HG02981 (cell line): ENCODE data around the gene COMMD3.

Source experiments
- ATAC-seq: cut with Tn5 transposase; IDR thresholded peaks from one replicate; pipeline ENCODE4 v1.9.1; 2021; ENCODE audit warnings: mild to moderate bottlenecking, moderate library complexity; ENCODE audit not compliant: unreplicated experiment

Gene COMMD3

DNA sequence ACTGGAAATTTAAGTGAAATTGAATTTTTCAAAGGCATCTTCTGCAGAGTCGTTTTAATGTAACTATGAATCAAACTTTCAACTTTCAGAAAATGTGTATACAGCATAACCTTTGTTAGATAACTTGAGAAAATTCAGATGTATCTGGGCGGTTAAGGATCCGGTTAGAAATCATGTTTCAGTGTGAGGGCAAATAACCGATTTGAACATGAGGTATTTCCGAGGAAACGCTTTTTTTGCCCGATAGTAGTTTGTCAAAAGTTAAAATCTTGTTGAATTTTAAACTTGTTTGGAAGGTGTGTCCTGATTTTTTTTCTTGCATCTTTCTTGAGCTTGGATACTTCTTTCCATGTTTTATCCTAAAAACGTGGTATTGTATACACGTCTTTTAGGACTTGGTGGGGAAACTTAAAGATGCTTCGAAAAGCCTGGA is 3.4 kb downstream of the COMMD3 start:
- ATAC-seq: no peak

GRCh38 chr10:22319980-22320558 is 3.9 kb downstream of the COMMD3 start:
- no peak for ATAC-seq

DNA sequence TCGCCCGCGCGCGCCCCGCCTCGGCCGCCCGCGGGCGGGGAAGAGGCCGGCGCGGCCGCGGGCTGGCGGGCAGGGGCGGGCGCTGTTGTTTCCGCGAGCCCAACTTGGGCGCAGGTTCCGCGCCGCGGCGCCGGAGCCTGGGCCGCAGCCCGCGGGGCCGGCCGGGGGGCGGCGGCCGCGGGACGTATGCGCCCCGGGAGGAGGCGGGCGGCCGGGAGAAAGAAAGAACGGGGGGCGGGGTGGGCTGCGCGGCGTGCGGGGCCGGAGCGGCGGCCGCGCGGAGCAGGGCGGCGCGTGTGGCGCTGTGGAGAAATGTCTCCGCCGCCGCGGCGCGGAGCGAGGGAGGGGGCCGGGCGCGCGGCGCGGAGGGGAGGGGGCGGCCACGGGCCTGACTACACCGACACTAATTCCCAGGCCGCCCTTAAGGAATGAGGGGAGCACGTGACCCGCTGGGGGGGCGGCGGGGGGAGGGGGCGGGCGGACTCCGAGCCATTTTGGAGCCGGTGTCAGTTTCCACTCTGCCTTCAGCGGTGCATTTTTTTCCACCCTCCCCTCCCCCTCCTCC is 4.5 kb downstream of the COMMD3 start, which contains the start of gene BMI1:
Gene BMI1 (plus strand): TSS at position 509 of the 565 bp plus-strand sequence. CDS start 5,351 bp downstream, outside the sequence.
- ATAC-seq: peak; percentile 14

GRCh38 chr10:22321156-22321923 is 5.2 kb downstream of the COMMD3 start:
- ATAC-seq: no peak

- no peak for ATAC-seq
Measured at GRCh38 chr10:22321924-22322640, 5.9 kb downstream of the COMMD3 start.

GRCh38 chr10:22322641-22323160 is 6.5 kb downstream of the COMMD3 start:
- no peak for ATAC-seq

GRCh38 chr10:22323538-22324305 is 7.5 kb downstream of the COMMD3 start:
- no peak for ATAC-seq

DNA sequence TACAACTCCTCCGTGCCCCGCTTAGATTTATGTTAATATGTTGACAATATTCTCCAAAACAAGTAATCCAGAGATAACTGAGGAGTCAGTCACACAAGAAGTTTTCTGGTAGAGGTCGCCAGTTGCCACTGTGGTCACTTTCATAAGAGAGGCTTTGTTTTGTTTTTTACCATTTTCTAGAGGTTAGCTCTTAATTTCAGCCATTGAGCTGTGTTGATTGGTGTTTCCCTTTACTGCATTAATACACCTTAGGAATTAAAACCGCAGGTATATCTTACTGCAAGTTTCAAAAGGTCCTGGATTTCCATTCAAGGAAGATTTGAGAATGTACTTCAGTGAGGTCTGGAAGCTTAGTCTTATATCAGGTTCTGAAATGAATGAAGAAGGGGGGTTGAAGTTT is 8.2 kb downstream of the COMMD3 start:
- ATAC-seq: no peak

DNA sequence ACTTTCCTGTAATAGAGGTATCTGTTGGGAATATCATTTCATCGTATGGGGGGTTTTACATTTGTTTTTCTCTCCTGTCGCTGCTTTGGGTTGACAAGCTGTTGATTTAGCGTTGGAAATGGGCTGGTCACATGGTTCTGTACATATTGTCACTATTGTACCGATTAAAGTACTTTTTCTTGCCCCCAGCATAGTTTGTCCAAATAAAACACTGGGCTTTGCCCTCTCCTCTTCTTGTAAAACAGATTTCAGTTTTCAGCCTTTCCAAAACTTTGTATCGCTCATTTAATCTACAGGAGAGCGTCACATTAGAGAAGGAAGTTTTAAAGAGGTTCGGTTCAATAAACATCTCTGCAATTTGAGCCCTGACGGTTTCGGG is 8.7 kb downstream of the COMMD3 start:
- no peak for ATAC-seq

DNA sequence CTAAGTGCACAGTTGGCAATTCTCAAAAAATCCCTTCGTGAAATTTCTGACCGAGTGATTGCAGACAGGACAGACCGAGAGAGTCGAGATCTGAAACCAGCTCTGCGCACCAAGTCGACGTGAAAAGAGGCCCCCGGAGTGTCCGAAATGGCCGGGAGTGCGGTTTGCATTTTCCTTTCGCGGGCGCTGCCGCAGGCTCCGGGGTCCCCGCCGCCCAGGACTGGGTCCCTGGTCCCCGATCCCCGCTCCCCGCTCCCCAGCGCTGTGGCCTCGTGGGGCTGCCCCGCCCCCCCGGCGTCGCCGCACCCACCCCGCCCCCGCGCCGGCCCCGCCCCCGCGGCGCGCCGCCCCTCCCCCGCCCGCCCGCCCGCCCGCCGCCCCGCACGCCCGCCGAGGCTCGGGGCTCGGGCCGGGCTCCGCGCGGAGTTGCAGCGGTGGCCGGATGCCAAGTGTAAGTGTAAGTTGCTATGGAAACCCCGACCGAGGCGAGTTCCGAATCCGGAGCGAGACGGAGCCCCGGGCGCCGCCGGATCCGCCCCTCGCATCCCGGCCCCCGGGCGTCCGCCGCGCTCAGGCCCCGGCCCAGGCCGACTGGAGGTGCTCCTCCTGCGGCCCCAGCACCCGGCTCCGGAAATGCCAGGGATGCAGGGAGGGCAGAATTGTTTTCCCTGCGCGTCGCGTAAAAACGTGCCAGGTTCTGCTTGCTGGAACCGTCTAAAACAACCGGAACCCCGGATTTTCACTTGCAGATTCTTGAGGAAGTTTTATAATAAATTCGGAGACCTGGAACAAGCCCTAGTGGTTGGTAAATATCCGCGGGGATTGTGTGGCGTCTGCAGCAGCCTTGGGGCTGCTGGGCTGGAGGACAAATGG is 9.3 kb downstream of the COMMD3 start:
- peak; percentile 40 for ATAC-seq

DNA sequence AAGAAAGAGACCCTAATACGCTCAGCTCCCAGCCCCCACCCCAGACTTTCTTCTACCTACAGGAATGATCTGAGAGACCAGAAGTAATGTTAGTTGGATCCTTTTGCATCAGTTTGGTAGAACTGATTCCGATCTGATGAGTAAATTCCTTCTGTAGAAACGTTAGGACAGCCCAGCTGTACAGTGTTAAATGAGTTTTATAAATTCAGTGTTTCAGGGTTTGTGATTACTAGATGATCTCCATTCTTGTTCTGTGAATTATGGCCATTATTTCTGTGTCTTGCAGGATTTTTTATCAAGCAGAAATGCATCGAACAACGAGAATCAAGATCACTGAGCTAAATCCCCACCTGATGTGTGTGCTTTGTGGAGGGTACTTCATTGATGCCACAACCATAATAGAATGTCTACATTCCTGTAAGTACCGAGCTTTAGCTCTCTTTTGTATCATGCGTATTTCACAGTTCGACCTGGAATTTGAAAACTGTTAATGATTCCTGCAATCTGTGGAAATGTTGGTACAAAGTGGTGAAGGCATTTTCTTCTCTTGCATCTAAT is 10.0 kb downstream of the COMMD3 start:
- no peak for ATAC-seq

DNA sequence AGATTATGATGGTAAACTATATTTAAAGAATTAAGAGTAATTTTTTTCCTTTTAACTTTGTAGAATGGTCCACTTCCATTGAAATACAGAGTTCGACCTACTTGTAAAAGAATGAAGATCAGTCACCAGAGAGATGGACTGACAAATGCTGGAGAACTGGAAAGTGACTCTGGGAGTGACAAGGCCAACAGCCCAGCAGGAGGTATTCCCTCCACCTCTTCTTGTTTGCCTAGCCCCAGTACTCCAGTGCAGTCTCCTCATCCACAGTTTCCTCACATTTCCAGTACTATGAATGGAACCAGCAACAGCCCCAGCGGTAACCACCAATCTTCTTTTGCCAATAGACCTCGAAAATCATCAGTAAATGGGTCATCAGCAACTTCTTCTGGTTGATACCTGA is 13.0 kb downstream of the COMMD3 start:
- ATAC-seq: no peak

DNA sequence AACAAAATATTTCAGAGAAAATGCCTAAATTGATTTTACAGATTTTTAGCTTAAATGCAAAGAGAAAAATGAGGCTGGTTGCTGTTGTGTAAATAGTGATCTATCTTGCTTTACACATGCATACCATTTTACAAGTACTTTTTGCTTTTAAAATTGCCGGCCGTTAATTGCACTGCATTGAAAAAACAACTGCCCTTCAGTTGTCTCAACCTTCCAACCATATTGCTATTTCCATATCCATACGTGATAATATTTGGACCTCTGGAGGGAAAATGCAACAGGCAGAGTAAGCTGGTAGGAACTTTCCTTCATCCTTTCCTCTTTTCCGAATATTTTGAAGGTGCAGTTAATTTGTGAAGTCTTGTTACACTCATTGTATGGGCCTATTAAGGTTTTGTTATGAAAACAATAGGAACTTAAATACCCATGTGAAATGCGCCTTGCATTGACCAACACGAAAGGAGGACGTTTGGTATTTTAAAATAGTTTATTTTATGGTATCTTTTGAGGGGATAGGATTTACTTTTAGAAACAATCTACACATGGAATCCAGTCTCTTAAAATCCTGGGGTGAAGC is 16.0 kb downstream of the COMMD3 start:
- ATAC-seq: no peak

GRCh38 chr10:22333167-22333974 is 17.2 kb downstream of the COMMD3 start:
- ATAC-seq: no peak

DNA sequence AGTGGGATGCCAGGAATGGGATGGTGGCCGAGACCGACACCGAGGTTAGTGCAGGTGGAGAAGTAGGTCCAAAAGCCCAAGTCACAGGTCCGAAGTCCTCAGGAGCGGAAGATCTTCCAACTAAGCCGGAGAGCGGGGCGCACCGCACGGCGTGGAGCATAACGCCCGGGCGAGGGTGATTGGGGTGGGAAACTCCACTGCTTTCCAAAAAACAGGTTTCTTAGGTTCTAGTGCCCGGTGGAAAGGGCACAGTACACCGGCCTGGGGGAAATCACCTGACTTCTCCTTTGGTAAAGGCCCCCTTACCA is 17.7 kb downstream of the COMMD3 start:
- ATAC-seq: no peak

- no peak for ATAC-seq
Measured at GRCh38 chr10:22334414-22335172, 18.4 kb downstream of the COMMD3 start.

- peak; percentile 70 for ATAC-seq
Measured at GRCh38 chr10:22335173-22335933, 19.2 kb downstream of the COMMD3 start.
